Kidney capillary endothelial cell (primary cell): ENCODE data around the gene PHACTR1.

ENCODE experiments used
- DNase-seq: peaks from one replicate; pipeline ENCODE4 v3.0.0-alpha.2; 2018; ENCODE audit warnings: low spot score

Gene PHACTR1

GRCh38 chr6:12849809-12850198, 133.2 kb downstream of the PHACTR1 start:
- no peak for DNase-seq

- DNase-seq: no peak
Measured at GRCh38 chr6:12851123-12851695, 134.6 kb downstream of the PHACTR1 start.

- DNase-seq: no peak
Measured at GRCh38 chr6:12861603-12862002, 145.0 kb downstream of the PHACTR1 start.

GRCh38 chr6:12865117-12865516, 148.6 kb downstream of the PHACTR1 start:
- DNase-seq: no peak

- DNase-seq: no peak
Measured at GRCh38 chr6:12865671-12866181, 149.2 kb downstream of the PHACTR1 start.

- DNase-seq: no peak
Measured at GRCh38 chr6:12866422-12867029, 150.0 kb downstream of the PHACTR1 start.

GRCh38 chr6:12869816-12870432, 153.4 kb downstream of the PHACTR1 start:
- DNase-seq: no peak

GRCh38 chr6:12873691-12874090, 157.1 kb downstream of the PHACTR1 start:
- DNase-seq: no peak

GRCh38 chr6:12875051-12875450, 158.5 kb downstream of the PHACTR1 start:
- peak; percentile 5 for DNase-seq

GRCh38 chr6:12878741-12879140, 162.2 kb downstream of the PHACTR1 start:
- DNase-seq: no peak

- no peak for DNase-seq
Measured at GRCh38 chr6:12882761-12883290, 166.3 kb downstream of the PHACTR1 start.

- DNase-seq: no peak
Measured at GRCh38 chr6:12884983-12885382, 168.4 kb downstream of the PHACTR1 start.

- DNase-seq: no peak
Measured at GRCh38 chr6:12886961-12887775, 170.6 kb downstream of the PHACTR1 start.

- DNase-seq: no peak
Measured at GRCh38 chr6:12890171-12890790, 173.7 kb downstream of the PHACTR1 start.

GRCh38 chr6:12891595-12891994, 175.0 kb downstream of the PHACTR1 start:
- no peak for DNase-seq

GRCh38 chr6:12892151-12892550, 175.6 kb downstream of the PHACTR1 start:
- DNase-seq: no peak

- no peak for DNase-seq
Measured at GRCh38 chr6:12893036-12893435, 176.5 kb downstream of the PHACTR1 start.

- no peak for DNase-seq
Measured at GRCh38 chr6:12895721-12896120, 179.2 kb downstream of the PHACTR1 start.

GRCh38 chr6:12896208-12896733, 179.7 kb downstream of the PHACTR1 start:
- no peak for DNase-seq

GRCh38 chr6:12898603-12899002, 182.0 kb downstream of the PHACTR1 start:
- DNase-seq: no peak

- no peak for DNase-seq
Measured at GRCh38 chr6:12899046-12899833, 182.7 kb downstream of the PHACTR1 start.
